Non-pigmented ciliary epithelial cell (primary cell): ENCODE results near the gene ALPL.

Experiments
- DNase-seq: peaks from one replicate; pipeline ENCODE4 v3.0.0-alpha.2; 2010; ENCODE audit warnings: low read depth

The ALPL gene

DNA sequence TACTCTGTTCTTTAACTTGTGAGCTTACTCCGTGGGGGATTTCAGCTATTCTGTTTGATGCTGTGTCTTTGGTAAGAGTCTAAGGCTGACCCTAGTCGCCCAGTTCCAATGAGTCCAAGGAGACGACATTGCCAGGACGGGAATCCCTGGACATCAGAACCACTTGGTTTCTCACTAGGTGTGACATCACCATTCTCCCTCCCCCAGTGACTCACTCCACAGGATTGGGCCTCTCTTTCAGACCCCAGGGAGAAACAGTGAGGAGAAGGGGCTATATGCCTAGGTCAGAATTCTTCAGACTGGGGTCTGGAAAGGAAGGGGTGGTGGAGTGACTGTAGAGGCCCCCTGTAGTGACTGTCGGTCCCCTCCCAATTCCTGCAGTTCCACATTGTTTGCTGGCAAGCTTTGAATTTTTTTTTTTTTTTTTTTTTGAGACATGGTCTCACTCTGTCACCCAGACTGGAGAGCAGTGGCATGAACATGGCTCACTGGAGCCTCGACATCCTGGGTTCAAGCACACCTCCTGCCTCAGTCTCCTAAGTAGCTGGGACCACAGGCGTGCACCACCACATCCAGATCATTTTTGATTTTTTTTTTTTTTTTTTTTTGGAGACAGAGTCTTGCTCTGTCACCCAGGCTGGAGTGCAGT lies 21.3 kb downstream of the ALPL start:
- DNase-seq = no peak

DNA sequence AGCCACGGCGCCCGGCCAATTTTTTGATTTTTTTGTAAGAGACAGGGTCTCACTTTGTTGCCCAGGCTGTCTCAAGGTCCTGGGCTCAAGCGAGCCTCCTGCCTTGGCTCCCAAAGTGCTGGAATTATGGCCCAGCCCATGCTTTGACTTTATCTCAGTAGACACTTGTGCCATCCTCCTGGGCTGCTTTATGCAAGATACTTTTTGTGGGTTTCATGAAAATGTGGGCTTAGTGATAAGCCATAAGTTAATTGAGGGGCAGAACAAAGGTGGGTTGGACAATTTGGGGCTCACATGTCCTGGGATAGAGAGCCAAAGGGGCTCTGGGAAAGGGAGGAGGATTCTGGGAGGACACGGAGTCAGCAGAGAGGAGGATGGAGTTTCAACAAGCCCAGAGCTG lies 22.0 kb downstream of the ALPL start:
- DNase-seq = no peak

DNA sequence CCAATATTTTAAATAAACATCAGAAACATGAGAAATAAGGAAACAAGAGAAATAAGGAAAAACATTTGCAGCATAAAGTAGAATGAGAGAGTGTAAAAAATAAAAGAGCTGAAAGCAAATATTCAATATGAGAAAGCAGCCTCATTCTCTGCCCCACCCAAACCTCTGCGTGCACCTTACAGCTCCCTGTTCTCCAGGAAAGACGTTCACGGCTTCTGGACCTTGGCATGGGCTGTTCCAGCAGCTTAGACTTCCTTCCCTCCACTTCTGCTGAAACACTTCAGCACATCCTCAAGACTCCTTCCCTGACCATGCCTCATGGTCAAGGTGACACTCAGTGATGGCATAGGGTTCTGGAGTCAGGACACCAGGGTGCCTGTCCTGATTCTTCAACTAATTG lies 23.3 kb downstream of the ALPL start:
- DNase-seq = no peak

DNA sequence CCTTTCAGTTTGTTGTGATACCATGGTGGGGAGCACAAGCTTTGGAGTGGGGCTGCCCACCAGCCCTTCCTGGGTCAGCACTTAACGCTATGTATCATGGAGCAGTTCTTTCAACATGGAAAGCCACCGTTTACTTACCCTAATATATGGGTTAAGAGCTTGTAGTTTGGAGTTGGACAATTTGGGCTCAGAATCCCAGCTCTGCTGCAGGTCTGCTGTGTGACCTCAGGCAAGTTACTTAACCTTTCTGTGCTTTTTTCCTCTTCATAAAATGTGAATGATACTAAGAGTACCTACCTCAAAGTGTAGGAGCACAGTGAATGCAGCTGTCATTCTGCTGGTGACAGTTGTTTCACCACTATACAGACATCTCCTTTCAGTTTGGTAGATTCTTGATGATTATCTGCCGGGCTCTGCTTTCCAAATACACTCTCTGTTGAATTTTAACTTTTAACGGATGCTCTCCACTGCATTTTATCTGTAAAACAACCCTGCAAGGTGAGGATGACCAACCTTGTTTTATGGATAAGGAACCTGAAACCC lies 23.8 kb downstream of the ALPL start:
- DNase-seq = no peak

DNA sequence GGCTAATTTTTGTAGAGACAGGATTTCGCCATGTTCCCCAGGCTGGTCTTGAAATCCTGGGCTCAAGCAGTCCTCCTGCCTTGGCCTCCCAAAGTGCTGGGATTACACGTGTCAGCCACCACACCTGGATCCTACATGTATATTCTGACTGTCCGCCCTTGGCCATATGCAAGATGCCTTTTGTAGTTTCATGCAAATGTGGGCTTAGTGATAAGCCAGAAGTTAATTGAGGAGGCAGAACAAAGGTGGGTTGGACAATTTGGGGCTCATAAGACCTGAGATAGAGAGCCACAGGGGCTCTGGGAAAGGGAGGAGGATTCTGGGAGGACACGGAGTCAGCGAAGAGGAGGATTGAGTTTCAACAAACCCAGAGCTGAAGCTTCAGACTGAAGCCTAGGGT lies 24.9 kb downstream of the ALPL start:
- DNase-seq = no peak

DNA sequence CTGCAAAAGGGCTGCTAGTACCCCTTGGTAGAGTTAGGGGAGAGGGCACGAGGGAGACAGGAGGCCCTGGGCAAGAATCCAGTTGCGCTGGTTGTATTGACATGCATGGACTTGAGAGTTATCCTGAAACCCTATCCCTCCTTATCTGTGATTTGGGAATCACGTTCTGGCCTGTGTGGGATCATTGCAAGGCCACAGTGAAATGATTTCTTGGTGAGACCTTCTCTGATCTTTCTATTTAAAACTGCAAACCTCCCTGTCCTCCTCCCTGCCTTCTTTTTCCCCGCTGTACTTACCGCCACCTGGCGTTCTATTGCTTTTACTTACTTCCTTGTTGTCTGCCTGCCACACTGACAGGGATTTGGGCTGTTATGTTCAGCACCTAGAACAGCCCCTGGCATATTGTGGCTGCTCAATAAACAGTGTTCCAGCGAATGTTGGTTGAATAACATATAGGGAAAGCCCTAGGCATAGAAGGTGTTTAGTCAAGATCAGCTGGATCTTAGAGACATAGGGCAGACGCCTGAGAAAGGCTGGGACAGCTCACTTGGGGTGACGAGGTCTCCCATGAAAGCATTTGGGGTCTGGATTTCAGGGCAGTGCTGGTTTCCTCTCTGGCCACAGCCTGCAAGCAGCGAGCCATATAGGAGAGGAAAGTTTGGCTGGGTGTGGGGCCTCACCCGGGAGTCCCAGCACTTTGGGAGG lies 25.6 kb downstream of the ALPL start:
- DNase-seq = no peak

DNA sequence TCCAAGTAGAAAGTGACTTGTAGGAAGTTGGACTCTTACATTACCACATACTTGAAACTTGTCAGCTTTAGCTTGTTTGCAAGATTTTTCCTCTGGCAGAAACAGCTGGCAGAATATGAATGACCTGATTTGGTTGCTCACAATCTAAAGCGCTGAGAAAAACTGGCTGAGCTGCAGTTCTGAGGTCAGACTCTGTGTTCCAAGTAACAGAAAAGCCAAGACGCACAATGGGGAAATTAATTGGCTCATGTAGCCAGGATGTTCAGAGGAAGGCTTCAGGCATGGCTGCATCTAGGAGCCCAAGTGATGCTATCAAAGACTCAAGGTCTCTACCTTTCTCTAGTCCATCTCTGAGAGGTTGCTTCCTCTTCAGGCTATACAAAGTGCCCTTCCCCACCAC lies 27.0 kb downstream of the ALPL start:
- no peak for DNase-seq

DNA sequence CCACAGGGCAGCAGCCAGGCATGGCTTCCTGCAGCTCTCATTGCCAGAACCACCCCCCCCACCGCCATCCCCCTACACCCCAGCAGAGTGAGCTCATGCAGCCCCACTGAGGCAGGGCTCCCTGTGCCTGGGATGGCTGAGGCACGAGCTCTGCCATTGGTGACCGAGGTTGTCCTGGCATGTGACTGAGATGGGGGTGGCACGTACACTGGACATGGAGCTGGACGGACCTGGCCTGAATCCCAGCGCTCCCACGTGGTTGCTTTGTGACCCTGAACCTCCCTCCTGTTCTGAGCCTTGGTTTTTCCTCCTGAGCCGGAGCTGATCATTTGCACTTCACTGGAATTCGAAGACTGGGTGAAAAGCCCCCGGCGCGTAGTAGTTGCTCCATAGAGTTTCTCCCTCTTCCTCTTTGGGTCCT lies 28.3 kb downstream of the ALPL start:
- no peak for DNase-seq

DNA sequence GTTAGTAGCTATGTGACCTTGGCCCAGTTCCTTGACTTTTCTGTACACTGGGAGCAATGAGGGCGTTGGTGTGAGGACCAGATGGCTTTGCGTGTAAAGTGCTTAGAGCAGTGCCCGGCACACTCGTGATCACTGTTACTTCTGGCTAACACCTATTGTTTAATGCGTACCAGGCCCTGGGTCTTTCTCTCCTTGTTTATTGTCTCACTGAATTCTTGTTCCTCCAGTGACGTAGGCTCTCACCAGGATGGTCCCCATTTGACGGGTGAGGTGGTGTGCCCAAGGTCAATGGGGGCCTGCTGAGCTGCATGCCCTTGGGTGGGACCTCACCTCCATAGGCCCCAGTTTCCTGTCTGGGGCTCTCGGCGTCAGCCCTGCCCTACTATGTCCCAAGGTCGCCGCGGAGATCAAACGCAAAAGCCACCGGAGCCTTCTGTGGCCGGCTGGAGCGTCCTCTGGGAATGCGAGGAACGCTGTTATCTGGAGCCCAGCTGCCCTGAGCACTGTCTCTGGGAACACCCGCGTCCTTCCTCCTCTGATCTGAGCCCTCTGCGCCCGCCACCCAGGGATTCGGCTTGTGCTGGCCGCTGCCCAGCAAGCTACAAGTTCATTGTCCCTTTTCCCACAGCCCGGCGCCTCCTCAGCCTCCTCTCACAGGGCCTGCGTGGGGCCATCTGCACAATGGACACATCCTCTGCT lies 28.9 kb downstream of the ALPL start:
- DNase-seq = no peak

DNA sequence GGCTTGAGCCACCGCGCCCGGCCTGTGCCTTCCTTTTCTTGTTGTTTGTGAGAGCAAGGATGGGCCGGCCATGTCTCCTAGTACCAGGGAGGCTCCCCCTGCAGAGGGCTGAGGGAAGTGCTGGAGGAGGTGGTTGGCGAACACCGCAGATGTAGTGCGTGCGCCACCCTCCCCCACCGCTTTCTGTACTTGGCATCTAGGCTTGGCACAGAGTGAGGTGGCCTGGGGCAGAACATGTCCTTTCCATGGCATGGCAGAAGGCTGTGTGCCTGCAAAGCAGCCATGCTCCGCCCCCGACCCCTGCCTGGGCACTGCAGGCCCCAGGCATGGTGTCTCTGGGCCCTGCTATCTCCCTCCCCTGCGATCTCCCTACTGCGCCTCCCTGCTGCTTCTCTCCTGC lies 30.7 kb downstream of the ALPL start:
- no peak for DNase-seq

DNA sequence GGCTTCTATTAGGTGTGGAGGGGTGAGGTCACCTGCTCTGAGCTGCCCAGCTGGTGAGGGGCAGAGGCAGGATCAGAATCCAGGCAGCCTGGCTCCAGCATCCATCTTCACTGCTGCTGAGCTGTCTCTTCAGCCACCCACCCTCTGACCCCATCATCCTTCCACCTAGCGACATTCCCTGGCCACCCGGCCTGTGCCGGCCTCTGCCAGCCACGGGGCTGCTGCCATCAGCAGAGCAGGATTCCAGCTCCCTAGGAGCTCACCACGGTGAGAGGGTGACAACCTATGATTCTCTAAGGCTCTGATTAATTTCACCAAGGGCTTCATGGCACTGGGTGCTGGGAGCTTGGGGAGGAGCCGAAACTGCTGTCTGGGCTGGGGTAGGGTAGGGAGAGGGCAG lies 32.1 kb downstream of the ALPL start:
- no peak for DNase-seq

DNA sequence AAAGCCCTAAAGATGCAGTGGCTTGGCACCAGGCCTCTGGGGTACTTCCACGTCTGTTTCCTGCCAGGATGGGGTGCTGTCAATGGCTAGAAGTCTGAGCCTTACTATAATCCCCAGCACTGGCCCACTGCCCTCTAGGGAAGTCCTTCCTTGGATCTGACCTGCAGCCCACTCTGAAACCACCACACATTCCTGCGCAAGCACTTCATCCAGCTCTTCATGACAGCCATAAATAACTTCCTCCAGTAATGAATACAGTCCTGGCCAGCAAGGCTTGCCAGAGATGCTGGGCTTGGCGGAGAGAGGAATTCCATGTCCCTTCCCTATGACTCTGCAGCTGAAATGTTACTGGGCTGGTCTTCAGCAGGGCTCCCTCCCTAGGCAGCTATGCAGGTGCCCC lies 32.6 kb downstream of the ALPL start:
- DNase-seq = no peak

DNA sequence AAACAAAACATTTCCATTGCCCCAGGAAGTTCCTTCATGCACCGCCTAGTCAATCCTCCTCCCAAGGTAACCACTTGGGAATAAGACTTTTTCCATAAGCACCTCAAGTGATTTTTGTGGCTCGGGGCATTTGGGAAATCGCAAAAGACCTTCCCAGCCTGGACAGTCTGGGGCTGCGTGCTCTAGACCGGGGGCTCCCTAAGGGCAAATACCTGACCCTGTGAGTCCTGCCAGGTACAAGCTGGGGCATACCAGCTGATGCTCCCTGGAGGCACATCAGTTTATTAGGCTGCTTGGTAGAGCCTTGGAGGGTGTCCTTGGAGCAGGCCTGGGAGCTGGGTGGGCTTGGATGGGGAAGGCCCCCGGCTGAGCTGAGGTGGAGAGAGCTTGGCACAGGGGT lies 34.4 kb downstream of the ALPL start:
- DNase-seq = no peak

DNA sequence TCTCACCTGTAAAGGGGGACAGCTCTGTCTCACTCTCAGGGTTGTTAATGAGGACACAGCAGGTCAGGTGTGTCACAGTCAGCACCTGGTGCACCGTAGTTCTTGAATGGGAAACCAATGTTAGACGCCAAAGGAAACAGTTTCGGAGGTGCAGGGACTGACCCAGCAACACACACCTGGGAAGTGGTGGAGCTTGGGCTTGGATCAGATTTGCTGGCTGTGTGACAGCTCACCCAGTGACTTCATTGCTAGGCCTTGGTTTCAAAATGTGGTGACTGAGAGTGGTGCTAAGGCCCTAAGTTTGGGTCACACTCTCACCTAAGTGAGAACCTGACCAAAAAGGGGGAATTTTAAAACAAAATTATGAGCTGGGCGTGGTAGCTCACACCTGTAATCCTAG lies 34.9 kb downstream of the ALPL start:
- no peak for DNase-seq

DNA sequence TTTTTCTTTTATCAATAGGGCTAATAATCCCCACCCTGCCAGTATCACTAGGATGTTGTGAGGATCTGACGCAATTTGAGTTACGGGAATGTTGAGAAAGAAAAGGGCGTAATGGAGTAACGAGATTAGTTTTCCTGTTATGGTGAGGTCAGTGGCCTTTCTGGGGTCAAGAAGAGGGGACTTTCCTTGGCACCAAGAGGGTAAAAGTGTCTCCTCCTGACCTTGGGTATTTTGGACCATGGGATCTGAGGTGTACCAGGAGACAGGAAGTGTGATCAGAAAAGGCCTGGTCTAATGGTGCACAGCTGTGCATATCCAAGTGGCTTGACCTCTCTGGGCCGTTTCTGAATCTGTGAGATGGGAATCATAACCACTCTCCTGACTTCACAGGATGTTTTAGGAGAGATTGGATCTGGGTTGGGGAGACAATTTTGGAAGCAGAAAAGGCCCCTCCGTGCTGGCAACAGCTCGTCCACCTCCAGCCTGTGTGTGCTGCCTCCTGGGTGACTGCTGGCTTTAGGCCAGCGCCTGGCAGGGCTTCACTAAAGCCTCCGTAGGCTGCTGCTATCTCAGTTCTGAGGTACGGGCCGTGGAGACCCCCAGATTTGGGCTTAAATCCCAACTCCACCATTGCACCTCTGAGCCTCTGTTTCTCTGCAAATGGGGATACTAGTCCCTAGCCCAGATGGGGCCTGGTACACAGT lies 37.1 kb downstream of the ALPL start:
- no peak for DNase-seq

DNA sequence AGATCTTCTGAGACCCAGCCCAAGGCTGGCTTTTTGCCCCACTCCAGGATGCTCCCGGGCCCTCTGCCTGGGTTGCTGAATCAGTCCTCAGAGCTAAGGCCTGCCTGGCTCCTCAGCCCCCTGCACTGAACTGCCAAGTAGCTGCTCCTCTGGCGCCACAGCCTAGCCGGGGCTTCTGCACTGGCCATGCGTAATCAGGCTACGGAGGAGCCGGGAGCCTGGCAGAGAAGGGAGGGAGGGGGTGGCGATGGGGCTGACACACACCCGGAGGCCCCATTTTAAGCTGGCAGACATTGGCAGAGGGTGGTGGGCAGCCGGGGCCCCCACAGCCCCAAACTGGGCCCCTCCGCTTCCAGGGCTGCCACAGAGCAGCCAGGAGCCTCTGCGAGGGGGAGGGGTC lies 38.7 kb downstream of the ALPL start:
- DNase-seq = no peak

DNA sequence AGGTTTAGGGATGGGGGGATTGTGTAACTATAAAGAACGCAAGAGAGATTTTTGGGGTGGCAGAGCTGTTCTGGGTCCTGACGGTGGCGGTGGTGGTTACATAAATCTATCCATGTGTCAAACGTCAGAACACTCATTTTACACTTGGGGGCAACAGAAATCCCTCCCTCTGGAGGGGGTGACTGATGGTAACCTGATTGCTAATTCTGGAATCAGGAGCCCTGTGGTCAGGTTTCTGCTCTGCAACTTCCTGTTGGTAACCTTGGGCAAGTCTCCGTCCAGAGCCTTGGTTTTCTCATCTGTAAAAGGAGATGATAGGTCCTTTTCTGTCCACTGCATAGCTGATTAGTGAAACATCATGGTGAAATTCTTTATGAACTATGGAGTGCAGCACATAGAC lies 40.9 kb downstream of the ALPL start:
- no peak for DNase-seq

DNA sequence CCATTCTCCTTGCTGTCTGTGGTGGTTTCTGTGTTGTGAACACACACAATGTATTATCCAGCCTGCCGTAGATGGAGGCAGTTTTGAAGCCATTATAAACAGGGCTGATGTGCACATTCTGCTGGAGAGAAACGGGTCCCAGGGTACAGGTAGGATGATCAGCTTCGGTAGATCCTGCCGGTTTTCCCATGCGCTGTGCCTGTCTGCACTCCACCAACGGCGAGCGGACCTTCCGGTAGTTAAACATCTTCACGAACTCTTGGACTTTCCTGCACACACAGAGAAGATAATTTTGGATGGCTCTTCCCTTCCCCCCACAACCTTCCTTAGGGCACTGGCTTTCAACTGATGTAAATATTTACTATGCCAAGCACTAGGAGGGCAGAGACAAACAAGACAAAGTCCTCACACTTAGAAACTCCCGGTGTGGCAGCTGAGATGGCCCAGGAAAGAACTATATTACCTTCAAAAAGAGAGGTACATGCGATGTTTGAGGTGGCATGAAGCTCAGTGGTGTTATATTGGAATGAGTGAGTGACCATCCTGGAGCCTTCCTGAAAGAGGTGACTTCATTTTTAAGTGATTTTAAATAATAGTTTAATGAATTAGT lies 41.7 kb downstream of the ALPL start:
- DNase-seq = no peak

DNA sequence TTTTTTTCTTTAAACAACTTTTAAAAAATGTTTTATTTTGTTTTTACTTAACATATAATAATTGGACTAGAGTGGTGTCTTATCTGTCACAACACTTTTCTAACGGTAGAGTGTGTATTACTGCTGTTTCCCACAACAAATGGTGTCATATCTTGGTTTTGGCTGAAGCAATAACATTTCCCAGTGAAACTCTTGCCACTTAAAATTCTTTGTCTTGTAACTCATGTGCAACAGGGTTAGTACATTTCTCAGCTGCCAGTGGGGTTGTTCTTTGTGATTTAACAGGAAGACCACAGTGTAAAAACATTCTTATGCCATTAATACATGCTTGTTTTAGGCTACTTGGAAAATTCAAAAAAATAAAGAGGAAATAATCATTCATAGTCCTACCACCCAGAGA lies 43.5 kb downstream of the ALPL start:
- peak; percentile 92 for DNase-seq

DNA sequence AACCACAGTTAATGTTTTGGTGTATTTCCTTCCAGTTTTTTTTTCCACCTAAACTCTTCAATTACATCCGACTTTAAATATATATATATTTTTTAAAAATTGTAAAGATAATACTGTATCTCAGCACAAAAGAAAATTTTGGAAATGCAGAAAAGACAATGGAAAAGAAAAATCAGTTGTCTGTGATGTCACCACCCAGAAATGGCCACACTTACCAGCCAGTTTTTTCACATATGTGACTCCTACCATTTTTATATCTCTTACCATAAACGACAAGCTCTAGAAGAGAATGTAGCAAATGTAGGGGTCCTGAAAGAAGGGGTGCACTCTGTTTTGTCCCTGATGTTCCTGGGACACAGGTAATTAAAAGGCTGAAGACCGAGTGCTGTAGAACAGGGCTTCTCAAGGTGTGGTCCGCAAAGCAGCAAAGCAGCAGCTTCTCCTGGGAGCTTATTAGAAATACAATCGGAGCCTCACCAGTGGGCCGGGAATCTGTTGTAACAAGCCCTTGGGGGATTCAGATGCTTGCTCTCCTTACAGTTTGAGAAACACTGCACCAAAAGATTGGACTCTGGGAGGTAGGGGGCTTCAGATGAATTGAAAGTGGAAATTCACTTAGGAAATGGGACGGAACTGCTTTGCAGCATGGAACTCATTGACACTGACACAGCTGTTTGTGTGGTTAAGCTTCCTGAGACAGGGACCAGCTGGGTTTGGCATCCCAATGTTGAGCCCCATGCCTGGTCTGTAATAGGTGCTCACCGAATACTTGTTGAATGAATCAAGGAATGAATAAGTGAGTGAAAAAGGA lies 44.1 kb downstream of the ALPL start:
- DNase-seq = no peak
